ENCODE data around the gene TMEM72. TPM values are rescaled to one million over a fixed set of nuclear protein-coding genes. Genes with fewer than 3 reads are reported as not detected.
A peak's percentile ranks its signal among the peaks of the same experiment; 100 is the strongest.

TMEM72 gene
- total RNA-seq, 1 experiment from 2014 or later: not detected

GRCh38 chr10:44976352-44977198 lies 65.4 kb downstream of the TMEM72 start:
- ChIA-PET CTCF (interaction anchor here (0.5 to 1.7 kb wide), 6 partner anchors 13 to 100 kb away, joined by 3 to 36 read pairs (median 5); no protein-coding TSS in a partner anchor), POLR2A (interaction anchor here (1.0 to 1.8 kb wide), 3 partner anchors 17 to 44 kb away, joined by 8 to 11 read pairs (median 10); partner anchors contain the start of genes RASSF4 and ZNF22)
- Mint-ChIP-seq H3K27me3 (ENCODE audit: insufficient read depth, unreplicated experiment) (no peaks in the 10 kb centered on the region), H3K36me3 (ENCODE audit: insufficient read depth, unreplicated experiment) (peaks cover 27% of the 10 kb centered on the region), H3K4me1 (ENCODE audit: low read depth, unreplicated experiment) (peaks cover 44% of the 10 kb centered on the region), H3K4me3 (ENCODE audit: unreplicated experiment) (peak overlapping the region; percentile 70), H3K9me3 (ENCODE audit: unreplicated experiment) (no peaks in the 10 kb centered on the region), H3K27ac (ENCODE audit: unreplicated experiment) (peak overlapping the region; percentile 57)
- Histone ChIP-seq H3K27me3 (replicated peaks; ENCODE audit: control insufficient read depth, insufficient read depth, low read length) (no peaks in the 10 kb centered on the region), H3K36me3 (ENCODE audit: control insufficient read depth, insufficient read depth, low read length) (0 out of 2 replicates have a peak, but pooled peaks cover under 1% of the 10 kb centered on the region), H3K9me3 (no peaks in the 10 kb centered on the region), H3K4me3 (ENCODE audit: low read depth, low read length) (no peak overlapping the region), H3K4me1 (peaks cover 84% of the 10 kb centered on the region)
- no peak for DNase-seq
- BruUV-seq (replicated peaks): TSS peak; percentile 11
- no peak for TF ChIP-seq CTCF (IDR thresholded peaks at IDR 0.05; ENCODE audit: insufficient read depth in 1 of 2, low read depth in 1 of 2, low read length in 1 of 2, severe bottlenecking in 1 of 2, unreplicated experiment in 1 of 2)
- intact Hi-C loops (cut with micrococcal nuclease; ENCODE audit: unreplicated experiment): loop anchor here (5.0 kb wide), 1 partner anchor 114 kb away; no protein-coding TSS in a partner anchor

- H3K4me3 ChIP-seq (ENCODE audit: low read depth, low read length): no peak overlapping the region
- no TSS peak for BruUV-seq (replicated peaks)
- Mint-ChIP-seq H3K4me3 (ENCODE audit: unreplicated experiment) (peak overlapping the region; percentile 74), H3K4me1 (ENCODE audit: low read depth, unreplicated experiment) (peaks cover 48% of the 10 kb centered on the region), H3K27ac (ENCODE audit: unreplicated experiment) (peak overlapping the region; percentile 89), H3K27me3 (ENCODE audit: insufficient read depth, unreplicated experiment) (no peaks in the 10 kb centered on the region), H3K9me3 (ENCODE audit: unreplicated experiment) (no peaks in the 10 kb centered on the region), H3K36me3 (ENCODE audit: insufficient read depth, unreplicated experiment) (peaks cover 27% of the 10 kb centered on the region)
- no peaks in the 10 kb centered on the region for H3K36me3 ChIP-seq (ENCODE audit: control insufficient read depth, insufficient read depth, low read length)
- no peak for TF ChIP-seq CTCF (IDR thresholded peaks at IDR 0.05; ENCODE audit: insufficient read depth in 1 of 2, low read depth in 1 of 2, low read length in 1 of 2, severe bottlenecking in 1 of 2, unreplicated experiment in 1 of 2)
- intact Hi-C loops (cut with micrococcal nuclease; ENCODE audit: unreplicated experiment): loop anchor here (1.0 to 5.0 kb wide), 2 partner anchors 23 to 115 kb away; partner anchors contain the start of gene ZNF22
- no peaks in the 10 kb centered on the region for H3K27me3 ChIP-seq (replicated peaks; ENCODE audit: control insufficient read depth, insufficient read depth, low read length)
- no peaks in the 10 kb centered on the region for H3K9me3 ChIP-seq
- DNase-seq: no peak
- CTCF ChIA-PET: interaction anchor here (0.5 to 1.7 kb wide), 5 partner anchors 13 to 99 kb away, joined by 4 to 26 read pairs (median 8); no protein-coding TSS in a partner anchor
- POLR2A ChIA-PET: interaction anchor here (1.3 to 1.4 kb wide), 3 partner anchors 17 to 24 kb away, joined by 6 to 28 read pairs (median 23); partner anchors contain the start of genes RASSF4 and ZNF22
- peaks cover 86% of the 10 kb centered on the region for H3K4me1 ChIP-seq
These were observed 66.4 kb downstream of the TMEM72 start for GRCh38 chr10:44977287-44978212.
